GM12864 (cell line): ENCODE measurements around the gene EFCAB12.

Experiments
- DNase-seq: peaks from one replicate; pipeline ENCODE4 v3.0.0-alpha.2; 2011; ENCODE audit warnings: low read depth
- H3K4me3 ChIP-seq: 2 replicates; pipeline ENCODE4 v1.5.1; 2011; ENCODE audit warnings: mild to moderate bottlenecking, low read depth, low read length, control low read depth
- CTCF ChIP-seq: IDR thresholded peaks from 2 replicates; pipeline ENCODE4 v1.5.1; 2011; ENCODE audit warnings: low read depth, mild to moderate bottlenecking, moderate library complexity, low read length, control low read depth, inconsistent platforms; ENCODE audit errors: missing control alignments

Gene EFCAB12

GRCh38 chr3:129461022-129461421 lies 32.6 kb upstream of the EFCAB12 start:
- DNase-seq = no peak
- H3K4me3 ChIP-seq = no peak overlapping the region
- TF ChIP-seq CTCF = no peak

- no peak overlapping the region for H3K4me3 ChIP-seq
- TF ChIP-seq CTCF = no peak
- no peak for DNase-seq
Observed at GRCh38 chr3:129460572-129460971, 32.1 kb upstream of the EFCAB12 start.

GRCh38 chr3:129460155-129460554 lies 31.7 kb upstream of the EFCAB12 start:
- no peak for DNase-seq
- TF ChIP-seq CTCF = no peak
- H3K4me3 ChIP-seq = no peak overlapping the region

GRCh38 chr3:129453732-129454131 lies 25.3 kb upstream of the EFCAB12 start:
- TF ChIP-seq CTCF = no peak
- no peak overlapping the region for H3K4me3 ChIP-seq
- no peak for DNase-seq

- TF ChIP-seq CTCF = no peak
- H3K4me3 ChIP-seq = no peak overlapping the region
- DNase-seq = no peak
Observed at GRCh38 chr3:129449279-129450115, 21.1 kb upstream of the EFCAB12 start.

- DNase-seq = no peak
- no peak overlapping the region for H3K4me3 ChIP-seq
- TF ChIP-seq CTCF = no peak
Observed at GRCh38 chr3:129448186-129448895, 19.9 kb upstream of the EFCAB12 start.
